A204.1 (cell line): ENCODE results near the gene RABL6.

Experiments used
- FAIRE-seq: peaks from 2 replicates; lab custom pipeline; 2012; peaks lifted over from hg19 to GRCh38; lab: Jason Lieb, UNC

RABL6 gene

DNA sequence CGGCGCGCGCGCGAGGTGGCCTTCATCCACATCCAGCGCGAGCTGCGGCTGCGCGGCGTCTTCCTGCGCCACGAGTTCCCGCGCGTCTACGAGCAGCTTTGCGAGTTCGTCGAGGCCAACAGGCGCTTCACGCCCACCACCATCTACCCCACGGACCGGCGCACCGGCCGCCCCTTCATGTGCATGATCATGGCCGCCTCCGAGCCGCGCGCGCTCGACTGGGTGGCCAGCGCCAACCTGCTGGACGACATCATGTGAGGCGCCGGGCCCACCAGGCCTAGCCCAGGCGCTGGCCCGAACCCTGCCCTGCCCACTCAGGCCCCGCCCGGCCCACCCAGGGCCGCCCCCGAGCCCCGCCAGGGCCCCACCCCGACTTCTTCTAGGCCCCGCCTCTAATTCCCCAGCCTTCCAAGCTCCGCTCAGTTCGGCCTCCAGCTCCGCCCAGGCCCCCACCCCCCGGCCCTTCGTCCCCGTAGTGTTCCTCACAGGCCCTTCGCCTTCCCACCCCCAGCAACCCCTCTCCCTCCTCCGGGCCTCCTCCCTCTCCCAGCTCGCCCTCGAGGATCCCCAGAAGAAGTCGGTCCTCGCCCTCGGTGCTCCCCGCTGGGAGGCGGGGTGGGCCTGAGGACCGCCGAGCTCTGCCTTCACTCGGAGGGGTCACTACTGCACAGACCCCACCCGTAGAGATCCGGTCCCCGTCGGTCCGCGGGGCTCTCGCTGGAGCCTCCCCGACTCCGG is 39.5 kb downstream of the RABL6 start:
- no peak for FAIRE-seq

DNA sequence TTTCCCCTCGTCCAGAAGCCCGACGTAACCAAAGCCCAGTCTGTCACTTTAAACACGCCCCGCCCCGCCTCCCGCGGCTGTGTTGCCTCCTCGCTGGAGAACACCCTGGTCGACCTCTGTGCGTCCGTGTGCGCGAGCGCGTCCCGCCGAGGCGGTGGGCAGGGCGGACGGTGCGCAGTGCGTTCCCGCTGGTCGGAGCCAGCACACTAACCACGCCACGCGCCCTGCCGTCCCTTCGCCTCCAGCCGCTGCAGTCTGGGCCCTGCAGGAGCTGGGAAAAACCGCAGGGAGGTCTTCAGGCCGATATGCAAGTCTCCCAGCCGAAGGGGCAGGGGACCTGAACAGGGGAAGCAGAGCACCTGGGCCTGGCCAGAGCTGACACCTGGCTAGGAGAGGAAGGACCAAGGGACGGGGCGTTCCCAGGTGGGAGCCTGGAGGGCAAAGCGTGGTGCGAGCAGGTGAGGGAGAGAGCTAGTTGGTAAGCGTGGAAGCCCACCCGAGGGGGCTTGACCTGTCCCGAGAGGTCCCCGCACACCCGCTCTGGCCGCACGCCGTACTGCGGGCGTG is 40.2 kb downstream of the RABL6 start:
- FAIRE-seq = no peak

DNA sequence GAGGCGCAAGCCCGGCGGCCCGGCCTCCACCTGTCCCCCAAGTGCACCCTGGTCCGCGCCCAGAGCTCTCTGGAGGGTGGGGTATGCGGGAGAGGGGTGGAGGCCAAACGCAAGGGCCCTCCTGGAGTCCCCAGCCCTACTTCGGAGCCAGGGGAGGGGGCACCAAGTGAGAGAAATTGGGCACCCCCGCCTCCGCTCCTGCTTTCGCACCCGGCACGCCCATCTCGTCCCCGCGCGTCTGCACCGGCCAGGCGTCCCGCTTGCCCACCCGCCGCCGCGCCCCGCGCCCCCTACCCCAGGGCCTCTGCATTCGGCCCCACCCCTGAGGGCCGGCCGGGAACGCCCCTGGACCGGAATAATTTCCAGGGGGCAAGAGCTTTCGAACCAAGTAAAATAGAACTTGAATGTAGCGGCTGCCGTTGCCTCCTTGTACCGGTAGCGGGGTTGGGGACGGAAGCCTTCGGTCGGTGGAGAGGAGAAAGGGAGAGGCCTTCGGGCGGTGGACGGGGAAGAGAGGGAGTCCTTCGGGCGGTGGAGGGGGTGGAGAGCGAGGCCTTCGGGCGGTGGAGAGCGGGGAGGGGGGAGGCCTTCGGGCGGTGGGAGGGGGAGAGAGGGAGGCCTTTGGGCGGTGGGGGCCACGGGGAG is 40.8 kb downstream of the RABL6 start:
- FAIRE-seq = no peak

DNA sequence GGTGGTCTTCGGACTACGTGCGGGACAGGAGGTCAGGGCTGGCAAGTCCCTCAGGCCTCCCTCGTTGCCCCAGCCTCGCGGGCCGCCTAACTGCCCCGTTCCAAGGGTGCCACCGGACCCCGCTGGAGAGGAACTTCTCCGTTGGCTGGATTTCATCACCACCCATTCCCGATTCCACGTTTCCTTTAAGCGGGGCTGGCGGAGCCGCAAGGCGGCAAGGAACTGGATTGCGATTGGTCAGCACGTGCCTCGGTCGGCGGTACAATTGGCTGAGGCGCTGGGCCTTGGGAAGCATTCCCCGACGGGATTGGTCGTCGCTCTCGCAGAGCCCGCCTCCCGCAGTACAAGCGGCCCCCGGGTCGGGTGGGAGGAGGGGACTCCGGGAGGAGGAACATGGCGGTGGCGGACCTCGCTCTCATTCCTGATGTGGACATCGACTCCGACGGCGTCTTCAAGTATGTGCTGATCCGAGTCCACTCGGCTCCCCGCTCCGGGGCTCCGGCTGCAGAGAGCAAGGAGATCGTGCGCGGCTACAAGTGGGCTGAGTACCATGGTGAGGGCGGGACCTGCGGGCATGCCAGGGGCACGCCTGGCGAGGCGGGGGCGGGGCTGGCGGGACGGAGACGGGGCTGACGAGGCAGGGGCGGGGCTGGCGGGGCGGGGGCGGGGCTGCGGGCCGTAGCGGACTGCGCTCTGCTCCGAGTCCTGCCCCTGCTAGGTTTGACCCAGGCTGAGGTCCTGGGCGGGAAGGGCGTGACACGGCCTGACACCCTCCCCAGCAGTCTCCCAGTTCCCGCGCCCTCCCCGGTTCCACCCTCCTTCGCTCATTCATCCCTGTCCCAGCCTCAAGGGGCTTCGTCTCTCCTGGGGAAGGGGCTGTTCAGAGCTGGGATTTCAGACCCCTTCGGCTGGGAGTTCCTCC is 41.6 kb downstream of the RABL6 start, which contains the start of gene PHPT1:
TSS of gene PHPT1 (plus strand) at position 372 of the 922 bp plus-strand sequence. CDS start at position 394, 22 bp downstream.
- FAIRE-seq = peak; percentile 98

DNA sequence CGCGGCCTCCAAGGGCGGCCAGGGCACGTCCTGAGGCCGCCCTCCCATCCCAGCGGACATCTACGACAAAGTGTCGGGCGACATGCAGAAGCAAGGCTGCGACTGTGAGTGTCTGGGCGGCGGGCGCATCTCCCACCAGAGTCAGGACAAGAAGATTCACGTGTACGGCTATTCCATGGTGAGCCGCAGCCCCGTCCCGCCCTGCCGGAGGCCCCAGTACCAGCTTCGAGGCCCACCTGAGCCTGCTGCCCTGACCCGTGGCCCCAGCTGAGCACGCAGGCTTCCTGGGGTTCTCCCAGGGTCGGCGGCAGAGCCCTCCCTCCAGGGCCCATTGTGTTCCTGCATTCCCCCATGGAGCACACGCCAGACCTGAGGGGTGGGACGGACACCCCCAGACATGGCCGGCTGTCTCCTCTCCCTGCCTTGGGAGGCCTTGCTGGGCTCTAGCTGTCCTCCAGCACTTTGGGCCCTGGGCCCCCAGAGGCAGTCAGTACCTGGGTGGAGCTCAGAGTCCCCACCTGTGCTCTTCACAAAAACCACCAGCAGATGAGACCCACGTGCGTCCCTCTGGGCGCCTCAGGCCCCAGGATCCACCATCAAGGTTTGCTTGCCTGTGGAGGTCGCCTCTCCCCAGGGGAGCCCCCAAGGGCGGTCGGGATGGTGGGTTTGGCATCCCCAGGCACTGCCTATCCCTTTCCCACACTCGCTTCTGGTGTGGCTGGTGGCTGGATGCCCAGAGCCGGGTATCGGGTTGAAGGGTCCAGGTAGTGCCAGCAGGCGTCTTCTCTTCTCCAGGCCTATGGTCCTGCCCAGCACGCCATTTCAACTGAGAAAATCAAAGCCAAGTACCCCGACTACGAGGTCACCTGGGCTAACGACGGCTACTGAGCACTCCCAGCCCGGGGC is 42.5 kb downstream of the RABL6 start:
- FAIRE-seq = no peak

DNA sequence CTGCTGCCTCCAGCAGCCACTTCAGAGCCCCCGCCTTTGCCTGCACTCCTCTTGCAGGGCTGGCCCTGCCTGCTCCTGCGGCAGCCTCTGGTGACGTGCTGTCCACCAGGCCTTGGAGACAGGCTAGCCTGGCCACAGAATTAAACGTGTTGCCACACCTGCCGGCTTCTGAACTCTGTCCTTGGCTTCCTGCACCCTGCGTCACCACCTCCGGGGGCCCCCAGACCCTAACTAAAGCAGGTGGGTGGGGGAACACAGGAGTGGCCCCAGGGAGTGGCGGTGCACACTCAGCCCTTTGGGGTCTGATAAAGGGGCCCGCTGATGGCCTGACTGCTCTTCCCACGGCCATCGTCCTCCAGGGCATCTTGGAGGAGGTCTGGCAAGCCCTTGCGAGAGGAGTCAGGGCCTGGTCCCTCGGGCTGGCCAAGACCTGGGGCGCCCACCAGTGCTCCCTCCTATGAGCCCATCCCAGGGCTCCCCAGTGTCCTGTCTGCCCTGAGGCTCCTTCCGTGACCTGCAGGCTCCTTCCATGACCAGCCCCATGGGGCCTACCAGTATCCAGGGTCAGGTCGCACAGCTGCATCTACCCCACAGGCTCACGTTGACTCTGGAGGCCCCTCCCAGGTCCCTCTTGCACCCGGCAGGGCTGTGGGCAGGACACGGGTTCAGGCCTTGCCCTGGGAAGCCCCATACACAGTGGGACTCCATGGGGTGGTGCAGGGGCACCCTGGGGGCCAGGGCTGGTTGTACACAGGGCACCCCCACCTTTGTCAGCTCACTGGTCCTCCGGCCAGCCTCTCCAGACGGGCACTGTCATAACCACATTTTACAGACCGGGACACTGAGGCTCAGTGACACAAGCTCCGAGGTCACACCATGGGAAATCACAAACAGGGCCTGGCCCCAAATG is 43.4 kb downstream of the RABL6 start:
- FAIRE-seq = no peak

DNA sequence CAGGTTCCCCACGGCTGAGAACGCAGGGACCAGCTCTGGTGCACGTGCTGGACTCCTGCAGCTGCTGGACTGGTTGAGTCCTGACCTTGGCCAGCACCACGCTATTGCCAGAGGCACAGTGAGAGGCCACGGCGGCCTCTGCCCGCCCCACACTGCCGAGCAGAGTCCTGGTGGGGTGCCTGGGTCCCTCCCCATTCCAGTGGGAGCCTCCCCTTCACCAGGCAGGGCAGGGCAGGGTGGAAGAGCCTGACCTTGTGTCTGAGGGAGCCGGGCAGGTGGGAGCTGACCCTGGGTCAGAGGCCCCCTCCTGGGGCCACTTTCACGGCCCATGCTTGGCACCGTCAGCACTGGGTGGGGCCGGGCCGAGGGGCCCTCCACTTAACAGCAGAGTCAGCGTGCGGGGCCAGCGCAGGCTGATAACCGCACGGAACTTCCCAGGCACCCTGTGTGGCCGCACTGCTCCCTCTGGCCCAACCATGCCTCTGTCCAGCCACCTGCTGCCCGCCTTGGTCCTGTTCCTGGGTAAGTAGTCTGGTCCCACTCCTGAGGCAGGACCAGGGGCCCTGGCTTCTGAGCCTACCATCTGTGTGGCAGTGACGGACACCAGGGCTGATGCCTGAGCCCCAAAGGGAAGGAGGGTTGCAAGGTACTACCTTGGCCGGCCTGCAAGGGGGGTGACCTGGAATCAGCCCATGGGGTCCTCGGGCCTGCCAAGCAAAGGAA is 44.4 kb downstream of the RABL6 start, which contains the start of gene MAMDC4:
TSS of gene MAMDC4 (plus strand) at position 406 of the 723 bp plus-strand sequence. CDS start at position 477, 71 bp downstream.
- no peak for FAIRE-seq

DNA sequence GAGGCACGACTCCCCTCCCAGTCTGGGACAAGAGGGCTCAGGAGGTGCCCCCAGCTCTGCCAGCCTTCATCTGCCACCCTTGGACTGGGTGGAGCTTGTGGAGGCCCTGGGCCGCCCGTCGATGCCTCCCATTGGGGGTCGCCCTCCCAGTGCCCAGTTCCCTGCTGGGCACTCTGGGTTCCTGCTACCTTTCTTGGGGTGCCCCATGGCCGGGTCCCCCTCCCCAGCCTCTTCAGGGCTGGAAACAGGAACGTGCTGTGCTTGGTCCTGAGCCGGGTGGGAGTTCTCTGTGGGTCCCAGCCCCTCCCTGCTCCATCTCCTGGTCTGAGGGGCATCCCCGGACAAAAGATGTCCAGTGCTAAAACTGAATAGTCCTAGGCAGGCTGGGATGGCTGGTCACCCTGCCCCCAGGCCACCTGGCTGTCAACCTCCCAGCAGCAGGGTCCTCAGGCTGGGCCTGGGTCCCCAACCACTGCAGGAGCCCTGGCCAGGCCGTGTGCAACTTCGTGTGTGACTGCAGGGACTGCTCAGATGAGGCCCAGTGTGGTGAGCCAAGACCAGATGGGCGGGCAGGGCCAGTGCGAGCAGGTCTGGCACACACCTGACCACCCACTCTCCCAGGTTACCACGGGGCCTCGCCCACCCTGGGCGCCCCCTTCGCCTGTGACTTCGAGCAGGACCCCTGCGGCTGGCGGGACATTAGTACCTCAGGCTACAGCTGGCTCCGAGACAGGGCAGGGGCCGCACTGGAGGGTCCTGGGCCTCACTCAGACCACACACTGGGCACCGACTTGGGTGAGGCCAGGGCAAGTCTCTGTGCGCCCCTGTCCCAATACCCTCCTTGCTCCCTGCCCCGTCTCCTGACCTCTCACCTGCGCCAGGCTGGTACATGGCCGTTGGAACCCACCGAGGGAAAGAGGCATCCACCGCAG is 45.2 kb downstream of the RABL6 start:
- no peak for FAIRE-seq

DNA sequence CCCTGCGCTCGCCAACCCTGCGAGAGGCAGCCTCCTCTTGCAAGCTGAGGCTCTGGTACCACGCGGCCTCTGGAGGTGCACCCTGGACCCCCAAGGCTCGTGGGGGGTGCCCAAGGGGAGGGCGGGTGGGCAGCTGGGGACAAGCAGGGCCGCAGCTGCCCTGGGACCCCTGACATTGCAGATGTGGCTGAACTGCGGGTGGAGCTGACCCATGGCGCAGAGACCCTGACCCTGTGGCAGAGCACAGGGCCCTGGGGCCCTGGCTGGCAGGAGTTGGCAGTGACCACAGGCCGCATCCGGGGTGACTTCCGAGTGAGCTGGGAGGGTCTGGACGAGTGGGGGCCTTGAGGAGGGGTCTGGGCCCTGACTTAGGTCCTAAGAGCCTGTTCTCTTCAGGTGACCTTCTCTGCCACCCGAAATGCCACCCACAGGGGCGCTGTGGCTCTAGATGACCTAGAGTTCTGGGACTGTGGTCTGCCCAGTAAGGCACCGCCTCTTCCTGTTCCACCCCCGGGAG is 45.9 kb downstream of the RABL6 start:
- no peak for FAIRE-seq

DNA sequence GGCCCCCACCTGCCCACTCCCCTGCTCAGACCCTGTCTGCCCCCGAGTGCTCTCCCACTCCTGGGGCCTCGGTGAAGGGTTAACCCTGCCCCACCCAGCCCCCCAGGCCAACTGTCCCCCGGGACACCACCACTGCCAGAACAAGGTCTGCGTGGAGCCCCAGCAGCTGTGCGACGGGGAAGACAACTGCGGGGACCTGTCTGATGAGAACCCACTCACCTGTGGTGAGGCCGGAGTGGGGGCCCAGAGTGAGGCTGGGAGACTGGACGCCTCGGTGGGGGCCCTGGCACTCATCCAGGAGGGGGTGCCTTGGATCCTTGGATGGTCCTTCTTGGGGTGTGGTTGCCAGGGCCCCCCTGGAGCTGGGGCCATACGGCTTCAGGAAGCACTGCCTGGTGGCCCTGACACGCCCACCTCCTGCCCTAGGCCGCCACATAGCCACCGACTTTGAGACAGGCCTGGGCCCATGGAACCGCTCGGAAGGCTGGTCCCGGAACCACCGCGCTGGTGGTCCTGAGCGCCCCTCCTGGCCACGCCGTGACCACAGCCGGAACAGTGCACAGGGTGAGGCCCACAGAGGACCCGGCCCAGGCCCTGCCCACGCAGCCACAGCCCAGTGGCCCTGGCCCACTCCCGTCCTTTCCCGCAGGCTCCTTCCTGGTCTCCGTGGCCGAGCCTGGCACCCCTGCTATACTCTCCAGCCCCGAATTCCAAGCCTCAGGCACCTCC is 46.5 kb downstream of the RABL6 start:
- no peak for FAIRE-seq

DNA sequence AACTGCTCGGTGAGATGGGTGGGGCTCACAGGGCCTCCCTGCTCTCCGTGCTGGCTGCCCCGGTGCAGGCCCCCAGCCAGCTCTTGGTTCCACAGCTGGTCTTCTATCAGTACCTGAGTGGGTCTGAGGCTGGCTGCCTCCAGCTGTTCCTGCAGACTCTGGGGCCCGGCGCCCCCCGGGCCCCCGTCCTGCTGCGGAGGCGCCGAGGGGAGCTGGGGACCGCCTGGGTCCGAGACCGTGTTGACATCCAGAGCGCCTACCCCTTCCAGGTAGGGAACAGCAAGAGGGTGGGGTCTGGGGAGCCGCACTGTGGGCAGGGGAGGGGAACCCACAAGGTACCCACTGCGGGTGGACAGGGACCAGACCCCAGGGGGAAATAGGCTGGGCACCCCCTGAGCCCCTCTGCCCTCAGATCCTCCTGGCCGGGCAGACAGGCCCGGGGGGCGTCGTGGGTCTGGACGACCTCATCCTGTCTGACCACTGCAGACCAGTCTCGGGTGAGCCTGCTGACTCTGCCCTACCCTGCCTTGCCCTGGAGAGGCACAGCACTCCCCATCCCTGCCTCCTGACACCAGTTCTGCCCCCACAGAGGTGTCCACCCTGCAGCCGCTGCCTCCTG is 47.2 kb downstream of the RABL6 start:
- no peak for FAIRE-seq

DNA sequence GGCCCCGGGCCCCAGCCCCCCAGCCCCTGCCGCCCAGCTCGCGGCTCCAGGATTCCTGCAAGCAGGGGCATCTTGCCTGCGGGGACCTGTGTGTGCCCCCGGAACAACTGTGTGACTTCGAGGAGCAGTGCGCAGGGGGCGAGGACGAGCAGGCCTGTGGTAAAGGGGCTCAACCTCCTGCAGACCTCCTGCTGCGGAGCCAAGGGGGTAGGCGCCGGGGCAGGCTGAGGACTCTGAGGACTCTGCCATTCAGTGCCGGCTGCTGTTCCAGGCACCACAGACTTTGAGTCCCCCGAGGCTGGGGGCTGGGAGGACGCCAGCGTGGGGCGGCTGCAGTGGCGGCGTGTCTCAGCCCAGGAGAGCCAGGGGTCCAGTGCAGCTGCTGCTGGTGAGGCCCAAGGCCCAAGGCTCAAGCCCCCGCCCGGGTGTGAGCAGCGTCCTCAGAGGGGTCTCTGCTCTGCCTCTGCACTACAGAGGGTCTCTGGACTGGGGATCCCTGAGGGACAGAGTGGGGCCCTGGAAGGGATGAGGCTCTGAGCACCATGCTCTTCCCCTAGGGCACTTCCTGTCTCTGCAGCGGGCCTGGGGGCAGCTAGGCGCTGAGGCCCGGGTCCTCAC is 47.8 kb downstream of the RABL6 start:
- FAIRE-seq = no peak

DNA sequence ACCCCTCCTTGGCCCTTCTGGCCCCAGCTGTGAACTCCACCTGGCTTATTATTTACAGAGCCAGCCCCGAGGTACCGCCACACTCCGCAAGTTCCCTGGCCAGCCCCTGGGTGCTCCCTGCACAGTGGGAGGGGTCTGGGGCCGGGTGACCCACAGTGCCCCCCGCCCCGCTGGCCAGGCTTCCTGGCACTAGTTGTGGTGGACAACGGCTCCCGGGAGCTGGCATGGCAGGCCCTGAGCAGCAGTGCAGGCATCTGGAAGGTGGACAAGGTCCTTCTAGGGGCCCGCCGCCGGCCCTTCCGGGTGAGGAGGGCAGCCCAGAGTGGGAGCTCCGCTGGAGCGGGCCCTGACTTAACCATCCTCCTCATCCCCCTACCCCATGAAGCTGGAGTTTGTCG is 48.3 kb downstream of the RABL6 start:
- FAIRE-seq = no peak

DNA sequence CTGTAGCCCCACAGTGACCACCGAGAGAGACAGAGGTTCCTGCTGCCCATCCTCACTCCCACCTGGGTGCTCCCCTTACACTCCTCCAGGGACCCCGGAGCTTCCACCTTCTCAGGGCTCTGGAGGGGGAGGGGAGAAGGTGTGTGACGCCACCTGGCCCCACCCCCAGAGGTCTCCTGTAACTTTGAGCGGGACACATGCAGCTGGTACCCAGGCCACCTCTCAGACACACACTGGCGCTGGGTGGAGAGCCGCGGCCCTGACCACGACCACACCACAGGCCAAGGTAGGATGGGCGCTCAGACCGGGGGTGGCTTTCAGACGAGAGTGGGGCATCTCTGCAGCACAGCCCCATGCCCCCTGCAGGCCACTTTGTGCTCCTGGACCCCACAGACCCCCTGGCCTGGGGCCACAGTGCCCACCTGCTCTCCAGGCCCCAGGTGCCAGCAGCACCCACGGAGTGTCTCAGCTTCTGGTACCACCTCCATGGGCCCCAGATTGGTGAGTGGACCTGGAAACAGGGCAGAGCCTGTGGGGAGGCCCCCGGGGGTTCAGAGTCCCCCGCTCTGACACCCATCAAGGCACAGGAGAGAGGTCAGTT is 48.9 kb downstream of the RABL6 start:
- no peak for FAIRE-seq

DNA sequence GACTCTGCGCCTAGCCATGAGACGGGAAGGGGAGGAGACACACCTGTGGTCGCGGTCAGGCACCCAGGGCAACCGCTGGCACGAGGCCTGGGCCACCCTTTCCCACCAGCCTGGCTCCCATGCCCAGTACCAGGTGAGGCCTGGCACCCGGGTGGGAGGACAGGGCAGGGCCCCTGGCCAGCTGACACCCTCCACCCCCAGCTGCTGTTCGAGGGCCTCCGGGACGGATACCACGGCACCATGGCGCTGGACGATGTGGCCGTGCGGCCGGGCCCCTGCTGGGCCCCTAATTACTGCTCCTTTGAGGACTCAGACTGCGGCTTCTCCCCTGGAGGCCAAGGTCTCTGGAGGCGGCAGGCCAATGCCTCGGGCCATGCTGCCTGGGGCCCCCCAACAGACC is 49.4 kb downstream of the RABL6 start:
- no peak for FAIRE-seq
